HG02623 (cell line): ENCODE results near the gene IL5.

Experiments used
- ATAC-seq: cut with Tn5 transposase; IDR thresholded peaks from one replicate; pipeline ENCODE4 v1.9.1; 2021; ENCODE audit warnings: moderate library complexity; ENCODE audit not compliant: unreplicated experiment

IL5 gene

DNA sequence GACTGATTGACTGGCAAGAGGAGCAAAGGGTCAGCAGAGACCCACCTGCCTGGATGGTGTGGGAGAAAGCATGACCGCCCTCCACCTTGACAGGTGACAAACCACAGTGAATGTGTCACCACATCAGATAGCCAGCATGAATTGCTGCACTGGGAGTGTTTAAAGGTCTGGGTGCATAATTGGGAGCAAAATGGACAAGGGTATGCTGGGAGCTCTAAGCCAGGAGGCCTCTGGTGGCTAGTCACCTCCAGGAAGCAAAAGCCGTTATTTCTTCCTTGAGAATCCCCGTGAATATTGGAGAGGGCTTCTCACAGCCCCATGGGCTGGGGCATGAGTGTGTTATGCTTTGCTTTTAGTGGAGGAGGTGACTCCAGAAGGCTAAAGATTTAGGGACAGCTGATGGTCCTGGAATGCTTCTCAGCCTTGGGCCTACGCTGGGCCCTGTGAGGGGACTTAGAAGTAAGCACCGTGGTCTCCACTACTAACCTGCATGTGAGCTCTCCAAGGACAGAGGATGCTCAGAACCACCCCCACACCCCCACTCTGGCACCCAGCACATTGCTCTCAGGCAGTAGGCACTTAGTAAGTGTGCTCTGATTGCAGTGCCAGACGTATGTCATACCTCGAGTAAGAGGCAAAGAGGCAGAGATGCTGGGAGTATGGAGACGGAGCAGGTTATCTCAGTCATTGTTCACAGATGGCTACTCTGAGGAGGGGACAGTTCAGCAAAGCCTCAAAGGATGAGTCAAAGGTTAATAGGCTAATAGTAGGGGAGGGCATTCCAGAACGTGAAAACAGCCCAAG is 43.7 kb downstream of the IL5 start:
- no peak for ATAC-seq

- ATAC-seq: no peak
Observed at GRCh38 chr5:132498686-132499271, 44.5 kb downstream of the IL5 start.

GRCh38 chr5:132498152-132498551 is 45.2 kb downstream of the IL5 start:
- ATAC-seq: no peak

GRCh38 chr5:132497488-132497997 is 45.8 kb downstream of the IL5 start:
- no peak for ATAC-seq

- peak; percentile 47 for ATAC-seq
Observed at GRCh38 chr5:132496631-132497487, 46.5 kb downstream of the IL5 start.

- ATAC-seq: peak; percentile 36
Observed at GRCh38 chr5:132496191-132496630, 47.1 kb downstream of the IL5 start.

DNA sequence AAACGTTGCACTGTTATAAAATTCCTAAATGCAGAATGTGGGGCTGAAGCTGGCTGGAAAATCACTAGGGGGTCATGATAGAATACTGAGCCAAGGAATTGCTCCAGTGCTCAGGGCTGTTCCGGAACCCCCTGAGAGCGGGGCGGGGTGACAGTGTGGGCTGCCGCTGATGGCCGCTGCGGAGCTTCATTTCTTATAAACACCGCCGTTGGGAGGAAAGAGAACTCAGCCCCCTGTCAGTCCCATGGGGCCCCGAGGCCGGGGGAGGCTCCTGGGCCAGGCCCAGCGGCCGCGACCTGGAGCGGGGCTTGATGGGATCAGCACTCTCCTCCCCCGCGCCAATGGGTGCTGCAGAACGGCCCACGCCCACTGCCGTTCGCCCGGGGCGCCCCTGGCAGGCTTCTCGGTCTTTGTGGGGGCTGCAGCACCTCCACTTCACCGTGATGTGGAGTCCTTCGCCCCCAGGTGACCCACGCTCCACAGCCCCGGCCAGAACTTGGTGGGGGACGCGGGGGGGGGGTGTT is 47.6 kb downstream of the IL5 start:
- ATAC-seq: no peak

DNA sequence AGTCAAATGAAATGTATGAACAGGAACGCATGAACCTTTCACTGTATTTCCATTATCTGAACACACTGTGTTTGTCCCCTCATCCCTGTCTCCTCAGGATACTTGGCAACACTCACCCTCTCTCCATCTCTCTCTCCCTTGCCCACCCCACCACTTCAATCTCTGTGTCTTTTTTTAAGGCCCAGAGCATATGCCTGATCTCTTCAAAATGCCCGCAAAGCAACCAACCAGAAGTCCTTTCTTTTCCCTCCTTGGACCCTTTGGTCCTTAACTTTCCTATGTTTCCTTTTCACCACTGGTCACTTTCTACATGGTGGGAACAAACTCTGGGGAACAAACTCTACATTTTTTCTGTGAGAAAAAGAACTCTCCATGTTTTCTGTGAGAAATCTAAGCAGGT is 49.5 kb downstream of the IL5 start:
- ATAC-seq: no peak

DNA sequence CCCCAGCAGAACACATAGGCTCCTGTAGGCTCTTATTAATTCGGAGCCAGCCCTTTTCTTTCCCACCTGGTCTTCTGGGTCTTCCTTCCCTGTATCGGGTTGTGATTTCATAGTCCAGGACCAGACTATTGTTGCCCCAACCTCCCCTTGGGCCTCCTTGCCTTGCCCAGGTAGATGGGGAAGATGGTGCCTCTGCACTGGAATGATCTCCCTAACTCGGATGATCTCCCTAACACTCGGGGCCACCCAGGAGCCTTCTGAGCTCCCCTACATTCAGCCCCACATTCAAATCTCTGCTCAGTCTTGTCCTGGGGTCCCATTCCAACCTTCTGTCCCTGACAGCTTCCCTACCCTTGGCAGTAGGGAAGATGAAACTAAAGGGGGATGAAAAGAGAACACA is 50.1 kb downstream of the IL5 start:
- ATAC-seq: no peak

DNA sequence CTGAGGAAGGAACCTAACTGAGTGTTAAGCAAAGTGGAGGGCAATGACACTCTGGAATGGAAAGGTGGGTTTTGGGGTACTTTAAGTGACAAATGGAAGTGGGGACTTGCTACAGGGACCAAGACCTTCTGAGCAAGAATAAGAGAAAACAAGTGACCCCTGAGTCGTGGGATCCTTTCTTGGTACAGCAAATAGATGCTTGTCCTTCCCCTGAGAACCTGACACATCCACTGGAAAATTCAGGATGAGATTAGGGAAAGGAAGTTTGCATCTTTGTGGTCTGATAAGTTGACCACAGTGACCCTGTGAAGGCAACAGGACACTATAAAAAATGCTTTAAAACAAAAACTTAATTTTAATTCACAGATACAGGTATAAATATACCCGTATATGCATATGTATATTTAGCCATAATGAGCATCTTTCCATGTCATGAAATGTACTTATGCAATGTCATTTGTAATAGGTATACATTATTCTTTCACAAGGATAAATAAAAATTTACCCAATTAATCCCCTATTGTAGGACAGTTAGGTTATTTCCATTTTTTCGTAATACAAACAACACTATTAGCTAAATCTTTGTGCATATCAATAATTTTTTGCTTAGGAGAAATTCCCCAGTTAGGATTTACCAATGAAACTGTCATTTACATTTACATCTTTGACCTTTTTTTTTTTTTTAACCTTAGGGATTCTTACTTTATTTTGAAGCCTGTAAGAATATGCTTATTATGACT is 50.8 kb downstream of the IL5 start:
- ATAC-seq: no peak
